ENCODE measurements around the gene PPP1R9A. TPM values are rescaled to one million over a fixed set of nuclear protein-coding genes. Genes with fewer than 3 reads are reported as not detected.

Gene PPP1R9A
- total RNA-seq, 1 donor from 2014 or later = 39.5 TPM

GRCh38 chr7:95318501-95319100 lies 411.2 kb downstream of the PPP1R9A start:
- no peak for DNase-seq (ENCODE audit: low spot score)

GRCh38 chr7:95319570-95319969 lies 412.2 kb downstream of the PPP1R9A start:
- no peak for DNase-seq (ENCODE audit: low spot score)

DNA sequence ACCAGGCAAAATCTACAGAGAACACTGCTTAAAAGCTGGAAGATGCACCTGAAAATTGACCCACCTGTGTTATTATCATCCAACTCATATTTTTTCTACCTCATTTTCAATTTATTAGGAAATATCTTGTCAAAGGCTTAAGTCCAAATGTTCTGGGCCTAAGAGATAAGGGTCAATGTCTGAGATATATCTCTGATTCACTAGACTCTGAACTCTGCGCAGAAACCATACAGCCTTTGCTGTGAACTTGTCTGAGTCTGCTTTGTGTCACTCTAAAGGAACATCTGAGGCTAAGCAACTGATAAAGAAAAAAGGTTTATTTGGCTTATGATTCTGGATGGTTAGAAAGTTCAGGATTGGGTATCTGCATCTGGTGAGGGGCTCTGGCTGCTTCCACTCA lies 413.3 kb downstream of the PPP1R9A start:
- no peak for DNase-seq (ENCODE audit: low spot score)

DNA sequence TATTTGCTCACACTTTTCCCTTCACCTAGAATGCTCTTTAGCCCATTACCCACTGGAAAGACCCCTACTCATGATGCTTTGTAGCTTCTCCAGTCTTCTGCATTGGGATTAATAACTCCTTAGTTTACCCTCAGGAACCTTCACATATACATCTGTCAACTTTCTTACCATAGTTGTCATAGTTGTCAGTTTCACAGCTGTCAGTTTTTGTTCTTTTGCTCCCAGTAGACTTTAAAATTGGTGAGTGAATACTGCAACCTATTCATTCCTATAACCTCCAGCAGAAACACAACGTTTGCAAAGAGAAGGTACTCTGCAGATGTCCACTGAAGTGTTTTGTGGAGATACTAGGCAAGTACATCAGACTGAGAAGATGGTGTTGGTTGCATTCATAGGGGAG lies 414.3 kb downstream of the PPP1R9A start:
- DNase-seq (ENCODE audit: low spot score) = no peak

- DNase-seq (ENCODE audit: low spot score) = no peak
Measured at GRCh38 chr7:95322396-95322795, 415.0 kb downstream of the PPP1R9A start.

DNA sequence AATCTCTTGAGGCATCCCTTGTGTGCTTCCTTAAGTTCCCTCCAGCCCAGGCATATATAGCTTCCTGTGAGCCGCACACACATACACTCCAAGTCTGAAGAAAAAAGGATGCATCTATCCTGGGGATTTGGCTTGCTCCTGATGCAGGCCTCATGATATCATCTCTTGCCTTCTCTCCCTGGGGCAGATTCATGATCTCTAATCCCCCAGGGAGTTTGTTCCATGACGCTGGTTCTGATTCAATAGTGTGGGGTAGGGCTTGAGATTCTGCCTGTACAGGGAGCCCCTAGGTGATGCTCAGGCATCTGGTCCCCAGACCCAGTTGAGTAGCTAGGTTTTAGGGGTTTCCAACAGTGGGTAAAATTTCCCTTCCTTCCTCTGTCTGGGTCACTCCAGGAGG lies 415.5 kb downstream of the PPP1R9A start:
- no peak for DNase-seq (ENCODE audit: low spot score)

DNA sequence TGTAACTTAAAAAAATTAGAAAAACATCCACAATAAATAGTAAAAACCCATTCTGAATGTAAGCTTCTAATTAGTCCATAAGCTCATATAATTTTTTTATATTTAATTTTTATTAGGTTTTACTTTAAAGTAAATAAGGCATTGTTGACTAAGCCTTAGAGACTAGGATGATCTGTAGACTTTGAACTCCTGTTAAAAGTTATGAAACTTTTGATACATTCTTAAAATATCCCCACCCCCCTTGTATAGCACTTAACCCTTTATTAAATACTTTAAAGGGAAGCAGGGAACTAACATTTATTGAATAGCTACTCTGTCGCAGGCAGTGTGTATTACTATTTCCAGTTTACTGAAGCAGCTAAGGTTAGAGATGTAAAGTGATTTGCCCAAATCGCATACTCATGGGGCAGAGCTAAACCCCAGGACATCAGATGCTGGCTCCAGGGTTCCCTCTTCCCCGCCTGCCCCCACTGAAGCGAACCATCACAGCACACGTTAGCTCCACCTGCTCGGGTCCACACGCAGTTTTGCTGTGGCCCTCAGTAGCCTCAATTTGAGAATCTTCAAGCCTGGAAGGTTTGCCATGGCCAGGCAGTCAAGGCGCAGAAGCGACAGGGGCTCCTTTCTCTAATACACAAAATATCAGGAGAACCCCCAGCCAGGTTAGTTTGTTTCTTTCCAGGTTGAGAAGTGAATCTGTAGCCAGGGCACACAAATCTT lies 416.2 kb downstream of the PPP1R9A start:
- DNase-seq (ENCODE audit: low spot score) = no peak

- DNase-seq (ENCODE audit: low spot score) = no peak
Measured at GRCh38 chr7:95324431-95324830, 417.0 kb downstream of the PPP1R9A start, which contains the start of gene PON1. TSS of gene PON1 (minus strand) at chr7:95324532. CDS start at chr7:95324475, 57 bp downstream.

DNA sequence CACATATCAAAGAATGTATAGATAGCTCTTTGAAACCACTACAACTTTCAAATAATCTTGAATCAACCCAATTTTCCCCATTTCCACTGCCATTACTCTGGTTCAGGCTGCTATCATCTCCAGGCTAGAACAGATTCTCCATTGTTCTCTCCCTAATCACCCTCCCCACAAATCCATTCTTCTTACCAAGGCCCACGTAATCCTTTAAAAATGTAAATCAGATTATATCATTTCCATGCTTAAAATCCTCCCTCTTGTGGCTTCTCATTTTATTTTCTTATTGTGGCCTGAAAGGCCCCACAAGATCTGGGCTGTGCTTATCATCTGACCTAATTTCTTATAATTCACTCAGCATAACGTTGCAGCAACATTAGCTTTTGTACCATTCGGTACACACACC lies 420.0 kb downstream of the PPP1R9A start:
- no peak for DNase-seq (ENCODE audit: low spot score)

- no peak for DNase-seq (ENCODE audit: low spot score)
Measured at GRCh38 chr7:95330204-95330960, 423.0 kb downstream of the PPP1R9A start.

DNA sequence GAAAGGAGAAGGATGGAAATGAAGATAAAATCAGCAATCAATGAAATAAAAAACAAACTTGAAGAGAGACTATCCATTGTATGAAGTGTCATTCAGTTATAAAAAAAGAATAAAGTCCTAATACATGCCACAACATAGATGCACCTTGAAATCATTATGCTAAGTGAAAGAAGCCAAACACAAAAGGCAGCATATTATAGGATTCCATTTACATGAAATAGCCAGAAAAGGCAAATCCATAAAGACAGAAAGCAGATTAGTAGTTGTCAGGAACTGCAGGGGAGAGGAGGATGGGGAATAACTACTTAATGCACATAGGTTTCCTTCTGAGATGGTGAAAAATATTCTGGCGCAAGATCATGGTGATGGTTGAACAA lies 423.6 kb downstream of the PPP1R9A start:
- DNase-seq (ENCODE audit: low spot score) = no peak

DNA sequence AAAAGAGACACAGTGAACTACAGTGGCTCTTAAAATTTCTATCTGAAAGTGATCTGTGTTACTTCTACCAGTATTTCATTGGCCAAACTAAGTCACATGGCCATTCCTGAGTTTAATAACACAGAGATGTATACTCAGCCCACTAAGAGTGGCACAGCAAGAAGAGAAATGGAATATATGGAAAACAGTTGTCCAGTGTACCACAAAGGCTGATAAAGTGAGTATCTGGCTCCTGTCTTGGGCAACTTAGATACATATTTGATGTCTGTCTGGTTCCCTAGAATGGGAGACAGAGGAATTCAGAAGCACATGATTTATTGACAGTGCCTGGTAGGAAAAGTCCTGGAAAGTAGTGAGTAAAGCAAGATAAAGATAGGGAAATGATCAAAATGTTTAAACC lies 427.1 kb downstream of the PPP1R9A start:
- DNase-seq (ENCODE audit: low spot score) = no peak

- DNase-seq (ENCODE audit: low spot score) = no peak
Measured at GRCh38 chr7:95335093-95335492, 427.7 kb downstream of the PPP1R9A start.

GRCh38 chr7:95338832-95339231 lies 431.4 kb downstream of the PPP1R9A start:
- DNase-seq (ENCODE audit: low spot score) = no peak

DNA sequence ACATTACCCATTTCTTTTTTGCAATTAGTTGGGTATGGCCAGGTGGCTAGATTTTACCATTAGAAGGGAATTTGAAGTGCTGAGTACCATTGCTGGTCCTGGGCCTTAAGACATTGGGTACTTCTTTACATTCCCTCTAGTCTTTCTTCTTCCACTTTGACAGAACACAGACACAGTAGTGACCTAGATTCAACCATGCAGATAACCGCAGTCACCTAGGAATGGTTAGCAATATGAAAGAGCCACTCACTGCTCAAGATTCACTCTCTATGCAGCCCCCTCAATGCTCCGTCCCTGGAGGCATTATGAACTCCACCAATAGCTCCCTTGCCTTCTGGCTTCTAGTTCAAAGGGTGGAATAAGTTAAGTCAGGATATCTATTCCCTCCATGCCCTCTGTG lies 433.1 kb downstream of the PPP1R9A start:
- no peak for DNase-seq (ENCODE audit: low spot score)

- DNase-seq (ENCODE audit: low spot score) = no peak
Measured at GRCh38 chr7:95342029-95342428, 434.6 kb downstream of the PPP1R9A start.

DNA sequence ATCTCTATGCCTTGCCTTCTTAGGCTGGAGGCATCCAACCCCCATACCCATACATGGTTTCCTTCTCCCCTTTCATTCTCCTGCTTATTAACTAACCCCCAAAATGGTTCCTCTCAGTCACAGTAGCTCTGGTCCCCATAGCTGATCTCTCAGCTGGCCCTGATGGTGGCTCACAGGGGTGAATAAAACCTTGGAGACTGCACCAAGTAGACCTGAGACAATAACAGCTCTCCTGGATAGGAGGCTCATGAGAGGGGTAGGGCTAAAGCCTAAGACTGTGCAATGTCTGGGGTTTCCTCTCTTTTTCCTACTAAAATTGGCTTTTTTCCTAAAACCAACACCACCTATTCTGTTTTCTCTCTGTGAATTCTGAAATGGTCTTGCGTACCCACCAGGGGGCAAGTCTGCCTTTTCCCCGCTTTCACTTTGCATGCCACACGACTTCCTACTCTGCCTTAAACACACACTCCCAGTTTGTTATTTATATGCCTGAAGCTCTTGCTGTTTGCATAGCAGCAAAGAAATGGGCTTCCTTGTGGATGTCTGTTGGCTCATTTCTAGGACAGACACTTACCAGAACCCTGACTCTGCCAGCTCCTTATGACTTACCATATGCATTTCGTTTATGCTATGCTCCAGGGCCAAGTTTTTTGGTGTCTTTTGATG lies 435.4 kb downstream of the PPP1R9A start:
- no peak for DNase-seq (ENCODE audit: low spot score)

Measured in ureter (tissue), 1 donor.